ENCODE measurements around the gene RRAS.

RRAS gene

DNA sequence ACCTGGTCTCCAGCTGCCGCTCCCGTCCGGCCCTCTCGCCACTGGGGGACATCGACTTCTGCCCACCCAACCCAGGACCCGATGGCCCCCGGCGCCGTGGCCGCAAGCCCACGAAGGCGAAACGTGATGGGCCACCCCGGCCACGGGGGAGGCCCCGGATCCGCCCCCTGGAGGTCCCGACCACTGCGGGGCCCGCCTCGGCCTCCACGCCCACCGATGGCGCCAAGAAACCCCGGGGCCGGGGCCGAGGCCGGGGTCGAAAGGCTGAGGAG, 42.3 kb downstream of the RRAS start:
- TF ChIP-seq CEBPB (IDR thresholded peaks at IDR 0.05), result no peak
- TF ChIP-seq CREB1 (IDR thresholded peaks at IDR 0.05; ENCODE audit: low read depth), result no peak
- no peak for TF ChIP-seq YY1 (IDR thresholded peaks at IDR 0.05; ENCODE audit: low read depth)
- no peak for TF ChIP-seq EGR1 (IDR thresholded peaks at IDR 0.05)
- TF ChIP-seq TCF12 (IDR thresholded peaks at IDR 0.05; ENCODE audit: low read depth), result no peak
- TF ChIP-seq EP300 (IDR thresholded peaks at IDR 0.05; ENCODE audit: borderline replicate concordance), result no peak
- no peak for TF ChIP-seq REST (IDR thresholded peaks at IDR 0.05; ENCODE audit: low read depth)
- TF ChIP-seq TAF1 (IDR thresholded peaks at IDR 0.05; ENCODE audit: low read depth), result no peak
- no peak for TF ChIP-seq ZBTB7A (IDR thresholded peaks at IDR 0.05; ENCODE audit: low read depth)
- TF ChIP-seq TEAD4 (IDR thresholded peaks at IDR 0.05), result no peak
- no peak for TF ChIP-seq NFIC (IDR thresholded peaks at IDR 0.05)
- no peak for TF ChIP-seq RAD21 (IDR thresholded peaks at IDR 0.05; ENCODE audit: low read depth)
- TF ChIP-seq MAX (IDR thresholded peaks at IDR 0.05), result no peak

DNA sequence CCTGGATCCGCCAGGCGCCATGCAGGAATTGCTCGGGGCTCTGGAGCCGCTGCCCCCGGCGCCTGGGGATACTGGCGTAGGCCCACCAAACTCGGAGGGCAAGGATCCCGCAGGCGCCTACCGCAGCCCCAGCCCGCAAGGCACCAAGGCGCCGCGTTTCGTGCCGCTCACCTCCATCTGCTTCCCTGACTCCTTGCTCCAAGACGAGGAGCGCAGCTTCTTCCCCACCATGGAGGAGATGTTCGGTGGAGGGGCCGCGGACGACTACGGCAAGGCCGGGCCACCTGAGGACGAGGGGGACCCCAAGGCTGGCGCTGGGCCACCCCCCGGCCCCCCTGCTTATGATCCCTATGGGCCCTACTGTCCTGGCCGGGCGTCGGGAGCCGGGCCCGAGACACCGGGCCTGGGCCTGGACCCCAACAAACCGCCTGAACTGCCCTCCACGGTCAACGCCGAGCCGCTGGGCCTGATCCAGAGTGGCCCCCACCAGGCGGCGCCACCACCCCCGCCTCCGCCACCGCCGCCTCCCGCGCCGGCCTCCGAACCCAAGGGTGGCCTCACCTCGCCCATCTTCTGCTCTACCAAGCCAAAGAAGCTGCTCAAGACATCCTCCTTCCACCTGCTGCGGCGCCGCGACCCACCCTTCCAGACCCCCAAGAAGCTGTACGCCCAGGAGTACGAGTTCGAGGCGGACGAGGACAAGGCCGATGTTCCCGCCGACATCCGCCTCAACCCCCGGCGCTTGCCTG, 42.8 kb downstream of the RRAS start:
- TF ChIP-seq REST (IDR thresholded peaks at IDR 0.05; ENCODE audit: low read depth) (no peak), MAX (IDR thresholded peaks at IDR 0.05) (no peak), TCF12 (IDR thresholded peaks at IDR 0.05; ENCODE audit: low read depth) (no peak), TAF1 (IDR thresholded peaks at IDR 0.05; ENCODE audit: low read depth) (no peak), EGR1 (IDR thresholded peaks at IDR 0.05) (no peak), RAD21 (IDR thresholded peaks at IDR 0.05; ENCODE audit: low read depth) (no peak), ZBTB7A (IDR thresholded peaks at IDR 0.05; ENCODE audit: low read depth) (no peak), FOXM1 (IDR thresholded peaks at IDR 0.05; ENCODE audit: borderline replicate concordance, low read depth) (no peak), CEBPB (IDR thresholded peaks at IDR 0.05) (no peak), CREB1 (IDR thresholded peaks at IDR 0.05; ENCODE audit: low read depth) (no peak), NFIC (IDR thresholded peaks at IDR 0.05) (no peak), YY1 (IDR thresholded peaks at IDR 0.05; ENCODE audit: low read depth) (no peak), TEAD4 (IDR thresholded peaks at IDR 0.05) (no peak), EP300 (IDR thresholded peaks at IDR 0.05; ENCODE audit: borderline replicate concordance) (no peak)

DNA sequence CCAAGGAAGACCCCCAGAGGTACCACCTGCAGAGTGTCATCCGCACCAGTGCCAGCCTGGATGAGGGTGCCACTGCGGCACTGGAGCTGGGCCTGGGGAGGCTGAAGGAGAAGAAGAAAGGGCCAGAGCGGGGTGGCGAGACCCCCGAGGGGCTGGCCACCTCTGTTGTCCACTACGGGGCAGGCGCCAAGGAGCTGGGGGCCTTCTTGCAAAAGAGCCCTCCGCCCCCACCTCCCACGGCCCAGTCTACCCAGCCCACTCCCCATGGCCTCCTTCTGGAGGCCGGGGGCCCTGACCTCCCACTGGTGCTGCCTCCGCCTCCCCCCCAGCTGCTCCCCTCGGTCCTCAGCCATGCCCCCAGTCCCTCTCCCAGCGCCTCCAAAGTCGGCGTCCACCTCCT, 43.5 kb downstream of the RRAS start:
- no peak for TF ChIP-seq RAD21 (IDR thresholded peaks at IDR 0.05; ENCODE audit: low read depth)
- TF ChIP-seq FOXM1 (IDR thresholded peaks at IDR 0.05; ENCODE audit: borderline replicate concordance, low read depth), result no peak
- TF ChIP-seq NFIC (IDR thresholded peaks at IDR 0.05), result no peak
- TF ChIP-seq CREB1 (IDR thresholded peaks at IDR 0.05; ENCODE audit: low read depth), result no peak
- no peak for TF ChIP-seq EP300 (IDR thresholded peaks at IDR 0.05; ENCODE audit: borderline replicate concordance)
- no peak for TF ChIP-seq CEBPB (IDR thresholded peaks at IDR 0.05)
- no peak for TF ChIP-seq ZBTB7A (IDR thresholded peaks at IDR 0.05; ENCODE audit: low read depth)
- no peak for TF ChIP-seq TAF1 (IDR thresholded peaks at IDR 0.05; ENCODE audit: low read depth)
- no peak for TF ChIP-seq YY1 (IDR thresholded peaks at IDR 0.05; ENCODE audit: low read depth)
- TF ChIP-seq EGR1 (IDR thresholded peaks at IDR 0.05), result no peak
- no peak for TF ChIP-seq TCF12 (IDR thresholded peaks at IDR 0.05; ENCODE audit: low read depth)
- TF ChIP-seq, protein P1, sequence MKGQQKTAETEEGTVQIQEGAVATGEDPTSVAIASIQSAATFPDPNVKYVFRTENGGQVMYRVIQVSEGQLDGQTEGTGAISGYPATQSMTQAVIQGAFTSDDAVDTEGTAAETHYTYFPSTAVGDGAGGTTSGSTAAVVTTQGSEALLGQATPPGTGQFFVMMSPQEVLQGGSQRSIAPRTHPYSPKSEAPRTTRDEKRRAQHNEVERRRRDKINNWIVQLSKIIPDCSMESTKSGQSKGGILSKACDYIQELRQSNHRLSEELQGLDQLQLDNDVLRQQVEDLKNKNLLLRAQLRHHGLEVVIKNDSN (IDR thresholded peaks at IDR 0.05), result no peak
- no peak for TF ChIP-seq TEAD4 (IDR thresholded peaks at IDR 0.05)
- no peak for TF ChIP-seq REST (IDR thresholded peaks at IDR 0.05; ENCODE audit: low read depth)
- no peak for TF ChIP-seq MAX (IDR thresholded peaks at IDR 0.05)

DNA sequence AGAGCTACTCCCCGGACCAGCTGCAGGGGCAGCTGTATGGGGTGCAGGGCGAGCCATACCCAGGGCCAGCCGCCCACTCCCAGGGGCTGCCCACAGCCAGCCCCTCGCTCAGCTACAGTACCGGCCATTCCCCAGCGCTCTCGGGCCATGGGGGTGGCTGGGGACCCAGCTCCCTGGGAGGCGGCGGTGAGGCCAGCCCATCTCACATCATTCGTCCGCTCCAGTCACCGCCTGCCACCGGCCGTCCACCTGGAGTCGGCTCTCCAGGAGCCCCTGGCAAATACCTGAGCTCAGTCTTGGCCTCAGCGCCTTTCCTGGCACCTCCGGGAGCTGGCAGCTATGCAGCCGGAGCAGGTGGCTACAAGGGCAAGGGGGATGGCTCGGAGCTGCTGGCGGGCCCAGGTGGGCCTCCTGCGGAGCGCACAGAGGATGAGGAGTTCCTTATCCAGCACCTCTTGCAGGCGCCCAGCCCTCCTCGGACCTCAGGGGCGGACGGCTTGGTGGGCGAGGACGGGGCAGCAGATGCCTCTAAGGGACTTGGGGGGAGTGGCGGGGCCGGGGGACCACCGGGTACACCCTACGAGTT, 44.0 kb downstream of the RRAS start:
- TF ChIP-seq RAD21 (IDR thresholded peaks at IDR 0.05; ENCODE audit: low read depth), result no peak
- TF ChIP-seq CREB1 (IDR thresholded peaks at IDR 0.05; ENCODE audit: low read depth), result no peak
- TF ChIP-seq FOXM1 (IDR thresholded peaks at IDR 0.05; ENCODE audit: borderline replicate concordance, low read depth), result no peak
- TF ChIP-seq CEBPB (IDR thresholded peaks at IDR 0.05), result no peak
- TF ChIP-seq YY1 (IDR thresholded peaks at IDR 0.05; ENCODE audit: low read depth), result no peak
- no peak for TF ChIP-seq NFIC (IDR thresholded peaks at IDR 0.05)

All from Ishikawa (cell line).